Tibial nerve (tissue), 3 donors: Measurements from ENCODE around the gene ITPK1.

Experiments used
- POLR2A ChIP-seq, 2 donors: fragments of 450-650 bp; IDR thresholded peaks; one replicate each; pipeline ENCODE4 v1.6.1; 2017; ENCODE audit warnings: antibody characterized with exemption in 2 of 2, mild to moderate bottlenecking in 2 of 2, moderate library complexity in 2 of 2
- TF ChIP-seq, protein P1 (sequence below), 5 experiments: fragments of 200-600 bp in 3 of 5; fragments of 450-650 bp in 2 of 5; sonication (generic) in 3 of 5; IDR thresholded peaks; one replicate each; pipeline ENCODE4 v1.5.1; 2016 to 2019; ENCODE audit warnings: antibody characterized with exemption in 5 of 5, mild to moderate bottlenecking in 3 of 5, moderate library complexity in 2 of 5

GRCh38 chr14:92923744-92924103, 192.0 kb downstream of the ITPK1 start:
- TF ChIP-seq, protein P1, sequence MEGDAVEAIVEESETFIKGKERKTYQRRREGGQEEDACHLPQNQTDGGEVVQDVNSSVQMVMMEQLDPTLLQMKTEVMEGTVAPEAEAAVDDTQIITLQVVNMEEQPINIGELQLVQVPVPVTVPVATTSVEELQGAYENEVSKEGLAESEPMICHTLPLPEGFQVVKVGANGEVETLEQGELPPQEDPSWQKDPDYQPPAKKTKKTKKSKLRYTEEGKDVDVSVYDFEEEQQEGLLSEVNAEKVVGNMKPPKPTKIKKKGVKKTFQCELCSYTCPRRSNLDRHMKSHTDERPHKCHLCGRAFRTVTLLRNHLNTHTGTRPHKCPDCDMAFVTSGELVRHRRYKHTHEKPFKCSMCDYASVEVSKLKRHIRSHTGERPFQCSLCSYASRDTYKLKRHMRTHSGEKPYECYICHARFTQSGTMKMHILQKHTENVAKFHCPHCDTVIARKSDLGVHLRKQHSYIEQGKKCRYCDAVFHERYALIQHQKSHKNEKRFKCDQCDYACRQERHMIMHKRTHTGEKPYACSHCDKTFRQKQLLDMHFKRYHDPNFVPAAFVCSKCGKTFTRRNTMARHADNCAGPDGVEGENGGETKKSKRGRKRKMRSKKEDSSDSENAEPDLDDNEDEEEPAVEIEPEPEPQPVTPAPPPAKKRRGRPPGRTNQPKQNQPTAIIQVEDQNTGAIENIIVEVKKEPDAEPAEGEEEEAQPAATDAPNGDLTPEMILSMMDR (IDR thresholded peaks at IDR 0.05), result no peak
- TF ChIP-seq POLR2A (IDR thresholded peaks at IDR 0.05), result no peak
